ENCODE data around the gene ACSF2.

- TF ChIP-seq, protein P1, sequence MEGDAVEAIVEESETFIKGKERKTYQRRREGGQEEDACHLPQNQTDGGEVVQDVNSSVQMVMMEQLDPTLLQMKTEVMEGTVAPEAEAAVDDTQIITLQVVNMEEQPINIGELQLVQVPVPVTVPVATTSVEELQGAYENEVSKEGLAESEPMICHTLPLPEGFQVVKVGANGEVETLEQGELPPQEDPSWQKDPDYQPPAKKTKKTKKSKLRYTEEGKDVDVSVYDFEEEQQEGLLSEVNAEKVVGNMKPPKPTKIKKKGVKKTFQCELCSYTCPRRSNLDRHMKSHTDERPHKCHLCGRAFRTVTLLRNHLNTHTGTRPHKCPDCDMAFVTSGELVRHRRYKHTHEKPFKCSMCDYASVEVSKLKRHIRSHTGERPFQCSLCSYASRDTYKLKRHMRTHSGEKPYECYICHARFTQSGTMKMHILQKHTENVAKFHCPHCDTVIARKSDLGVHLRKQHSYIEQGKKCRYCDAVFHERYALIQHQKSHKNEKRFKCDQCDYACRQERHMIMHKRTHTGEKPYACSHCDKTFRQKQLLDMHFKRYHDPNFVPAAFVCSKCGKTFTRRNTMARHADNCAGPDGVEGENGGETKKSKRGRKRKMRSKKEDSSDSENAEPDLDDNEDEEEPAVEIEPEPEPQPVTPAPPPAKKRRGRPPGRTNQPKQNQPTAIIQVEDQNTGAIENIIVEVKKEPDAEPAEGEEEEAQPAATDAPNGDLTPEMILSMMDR (IDR thresholded peaks at IDR 0.05), result no peak
- TF ChIP-seq POLR2A (IDR thresholded peaks at IDR 0.05), result no peak
Measured at GRCh38 chr17:50480142-50480764, 54.2 kb downstream of the ACSF2 start.
